Tibial artery (tissue), 4 donors: ENCODE results near the gene CDR2.
A peak's percentile ranks its signal among the peaks of the same experiment; 100 is the strongest.

ENCODE experiments used
- DNase-seq, 2 donors: peaks; one replicate each; pipeline ENCODE4 v3.0.0-alpha.2; 2019
- H3K27ac ChIP-seq, 2 donors: fragments of 200-600 bp; sonication (generic) in 1 of 2; 1 replicate in 1 of 2; 2 replicates in 1 of 2; pipeline ENCODE4 v1.5.1; 2018 to 2019; ENCODE audit warnings: mild to moderate bottlenecking in 1 of 2
- H3K27me3 ChIP-seq, 2 donors: fragments of 200-600 bp; sonication (generic) in 1 of 2; one replicate each; pipeline versions ENCODE4 v1.5.1 to v1.6.0; 2016 to 2019
- H3K36me3 ChIP-seq, 3 donors: fragments of 200-600 bp; sonication (generic) in 2 of 3; one replicate each; pipeline ENCODE4 v1.5.1; 2016 to 2019; ENCODE audit warnings: mild to moderate bottlenecking in 2 of 3
- H3K4me1 ChIP-seq, 4 donors: fragments of 200-600 bp; sonication (generic) in 2 of 4; 1 replicate in 3 of 4; 2 replicates in 1 of 4; pipeline ENCODE4 v1.5.1; 2016 to 2019
- H3K4me3 ChIP-seq, 2 donors: fragments of 200-600 bp; sonication (generic) in 1 of 2; 1 replicate in 1 of 2; 2 replicates in 1 of 2; pipeline ENCODE4 v1.5.1; 2018 to 2019; ENCODE audit warnings: mild to moderate bottlenecking in 2 of 2
- H3K9me3 ChIP-seq, 3 donors: fragments of 200-600 bp; sonication (generic) in 1 of 3; one replicate each; pipeline ENCODE4 v1.5.1; 2016 to 2019
- CTCF ChIP-seq, 2 experiments: fragments of 200-600 bp in 1 of 2; fragments of 450-650 bp in 1 of 2; IDR thresholded peaks; one replicate each; pipeline ENCODE4 v1.5.1; 2017 to 2019; ENCODE audit warnings: antibody characterized with exemption in 2 of 2, mild to moderate bottlenecking in 1 of 2, moderate library complexity in 1 of 2
- intact Hi-C: fragments of 100-400 bp; cut with DNase I; formaldehyde crosslinking; loops from one replicate; pipeline ENCODE4 v1.15.0; 2023; ENCODE audit warnings: low total_unique reads

Gene CDR2

DNA sequence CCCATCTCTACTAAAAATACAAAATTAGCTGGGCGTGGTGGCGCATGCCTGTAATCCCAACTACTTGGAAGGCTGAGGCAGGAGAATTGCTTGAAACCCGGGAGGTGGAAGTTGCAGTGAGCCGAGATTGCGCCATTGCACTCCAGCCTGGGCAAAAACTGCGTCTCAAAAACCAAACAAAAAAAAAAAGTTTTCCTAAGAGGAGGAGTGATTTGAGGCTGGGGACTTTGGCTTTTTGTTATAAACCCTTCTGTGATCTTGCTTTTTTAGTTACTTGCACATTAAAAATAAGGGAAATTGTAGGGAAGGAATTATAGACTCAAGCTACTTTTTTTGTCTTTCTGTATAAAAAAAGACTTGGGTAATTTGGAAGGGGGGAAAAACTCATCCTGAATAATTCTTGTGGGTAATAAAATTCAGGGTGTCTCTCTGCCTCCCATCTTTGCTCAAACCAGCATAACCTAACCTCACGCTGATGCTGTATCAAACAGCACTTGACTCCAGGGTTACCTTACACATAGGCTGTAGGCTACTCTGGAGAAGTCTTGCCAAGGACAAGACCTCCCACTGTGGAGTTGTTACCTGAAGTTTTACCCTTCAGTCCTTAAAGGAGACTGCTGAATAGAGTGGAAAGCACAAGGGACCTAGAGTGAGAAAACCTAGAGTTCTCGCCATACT lies 1.7 kb upstream of the CDR2 start:
- Histone ChIP-seq H3K36me3 (no peaks in the 10 kb centered on the region), H3K9me3 (no peaks in the 10 kb centered on the region), H3K4me3 (no peak overlapping the region), H3K4me1 (peaks cover 0 to 26% (median 22%) of the 10 kb centered on the region in 4 donors), H3K27ac (no peak overlapping the region), H3K27me3 (no peaks in the 10 kb centered on the region)
- no peak for TF ChIP-seq CTCF (IDR thresholded peaks at IDR 0.05)
- no peak for DNase-seq
- intact Hi-C loops, result loop anchor here (10.0 kb wide), 2 partner anchors 61 to 181 kb away; no protein-coding TSS in a partner anchor

GRCh38 chr16:22375117-22375962 lies 921 bp upstream of the CDR2 start:
- H3K27me3 ChIP-seq, result no peaks in the 10 kb centered on the region
- H3K4me3 ChIP-seq, result peak overlapping the region; percentile 79 to 92
- TF ChIP-seq CTCF (IDR thresholded peaks at IDR 0.05), result no peak
- no peaks in the 10 kb centered on the region for H3K36me3 ChIP-seq
- intact Hi-C loops, result loop anchor here (10.0 kb wide), 2 partner anchors 61 to 181 kb away; no protein-coding TSS in a partner anchor
- DNase-seq, result no peak
- H3K4me1 ChIP-seq, result peaks cover 0 to 33% (median 25%) of the 10 kb centered on the region in 4 donors
- H3K27ac ChIP-seq, result peak overlapping the region; percentile 91 to 93
- no peaks in the 10 kb centered on the region for H3K9me3 ChIP-seq

GRCh38 chr16:22373662-22374310 lies 633 bp downstream of the CDR2 start:
- no peak for TF ChIP-seq CTCF (IDR thresholded peaks at IDR 0.05)
- H3K9me3 ChIP-seq, result no peaks in the 10 kb centered on the region
- intact Hi-C loops, result loop anchor here (10.0 kb wide), 2 partner anchors 59 to 179 kb away; no protein-coding TSS in a partner anchor

GRCh38 chr16:22372882-22373661 lies 1.3 kb downstream of the CDR2 start:
- Histone ChIP-seq H3K27ac (peak overlapping the region; percentile 91 to 93), H3K4me1 (peaks cover 0 to 56% (median 38%) of the 10 kb centered on the region in 4 donors)

More at GRCh38 chr16:22373662-22374310, 633 bp downstream of the CDR2 start:
- Histone ChIP-seq H3K4me1 (peaks cover 0 to 49% (median 35%) of the 10 kb centered on the region in 4 donors), H3K27ac (peak overlapping the region; percentile 91 to 93), H3K27me3 (no peaks in the 10 kb centered on the region), H3K36me3 (no peaks in the 10 kb centered on the region), H3K4me3 (peak overlapping the region; percentile 79 to 92)
- peak; percentile 38 to 75 for DNase-seq

More at GRCh38 chr16:22372882-22373661, 1.3 kb downstream of the CDR2 start:
- Histone ChIP-seq H3K9me3 (no peaks in the 10 kb centered on the region), H3K27me3 (no peaks in the 10 kb centered on the region), H3K4me3 (peak overlapping the region; percentile 79 to 92), H3K36me3 (no peaks in the 10 kb centered on the region)
- intact Hi-C loops, result loop anchor here (10.0 kb wide), 2 partner anchors 58 to 178 kb away; no protein-coding TSS in a partner anchor
- no peak for DNase-seq
- TF ChIP-seq CTCF (IDR thresholded peaks at IDR 0.05), result no peak
